SH-SY5Y (cell line): ENCODE results near the gene CAND2.

Source experiments
- GATA2 ChIP-seq: IDR thresholded peaks from 2 replicates; pipeline ENCODE4 v1.6.1; 2011; ENCODE audit warnings: mild to moderate bottlenecking, low read depth, low read length
- GATA3 ChIP-seq: IDR thresholded peaks from 2 replicates; pipeline ENCODE4 v1.6.1; 2011; ENCODE audit warnings: low read depth, mild to moderate bottlenecking, low read length, moderate library complexity

GRCh38 chr3:12829886-12830784, 33.7 kb downstream of the CAND2 start:
- no peak for TF ChIP-seq GATA2
- no peak for TF ChIP-seq GATA3
